BJ (cell line): ENCODE results near the gene PITPNC1. TPM values are rescaled to one million over a fixed set of nuclear protein-coding genes. Genes with fewer than 3 reads are reported as not detected.
"Not testable (repeated sequence)": the region's sequence is repeated elsewhere in the genome, so short reads cannot be mapped to it uniquely, and the experiment has no call there.

Source experiments
- CTCF ChIA-PET: fragments of 350-600 bp; formaldehyde crosslinking; extraction: SDS; loops from one replicate; lab custom pipeline; 2021; ENCODE audit warnings: antibody characterized with exemption, inconsistent platforms; lab: Yijun Ruan, JAX
- POLR2A ChIA-PET: fragments of 300-600 bp; sonication (Branson Sonifier 250); formaldehyde crosslinking; extraction: SDS; loops from one replicate; lab custom pipeline; 2021; ENCODE audit warnings: antibody characterized with exemption; lab: Charles Lee
- DNase-seq: peaks from one replicate; pipeline ENCODE4 v3.0.0-alpha.2; 2011; ENCODE audit warnings: low read depth
- H3K27me3 ChIP-seq: 2 replicates; pipeline ENCODE4 v1.6.0; 2011; ENCODE audit warnings: low read length; ENCODE audit not compliant: control insufficient read depth, insufficient read depth
- H3K36me3 ChIP-seq: 2 replicates; pipeline ENCODE4 v1.5.1; 2011; ENCODE audit warnings: low read length; ENCODE audit not compliant: control insufficient read depth, insufficient read depth
- H3K4me3 ChIP-seq: 2 replicates; pipeline ENCODE4 v1.5.1; 2011; ENCODE audit warnings: low read depth, mild to moderate bottlenecking, control low read depth, low read length
- CTCF ChIP-seq: IDR thresholded peaks from 2 replicates; pipeline ENCODE4 v1.5.1; 2011; ENCODE audit warnings: low read depth, mild to moderate bottlenecking, control low read depth, inconsistent platforms, low read length, moderate library complexity; ENCODE audit not compliant: insufficient read depth
- polyA minus RNA-seq: library from RNA; depleted of rRNA, polyadenylated mRNA; stranded (reverse); fragments of >200 nt; gene quantifications from 2 replicates; pipeline ENCODE4 v1.2.3, GENCODE V29; 2011; rRNA and poly(A)+ RNA removed
- polyA plus RNA-seq: library from polyadenylated mRNA; depleted of rRNA; stranded (reverse); fragments of >200 nt; gene quantifications from 2 replicates; pipeline ENCODE4 v1.2.3, GENCODE V29; 2011; rRNA removed

The PITPNC1 gene
- polyA plus RNA-seq (4.6 and 5.5 TPM in 2 replicates), polyA minus RNA-seq (4.0 and 4.2 TPM in 2 replicates)

GRCh38 chr17:67376737-67377487 is at the start of gene PITPNC1:
Gene PITPNC1, plus strand, starts transcription at chr17:67377281.
- Histone ChIP-seq H3K36me3 (no peaks in the 10 kb centered on the region), H3K27me3 (no peaks in the 10 kb centered on the region), H3K4me3 (peak within 1 kb of the TSS; percentile 88)
- ChIA-PET POLR2A (interaction anchor here (0.6 kb wide), 1 partner anchor 251 kb away, joined by 3 read pairs; no protein-coding TSS in a partner anchor), CTCF (interaction anchor here (0.6 to 3.3 kb wide), 16 partner anchors 10 to 314 kb away, joined by 3 to 58 read pairs (median 13); partner anchors contain the start of gene PSMD12)
- 0 out of 2 replicates have a peak, but pooled peaks have one; percentile 2 for TF ChIP-seq CTCF
- DNase-seq: peak; percentile 46

- CTCF ChIA-PET: no interaction called here
- POLR2A ChIA-PET: no interaction called here
- no peak for TF ChIP-seq CTCF
- no peaks in the 10 kb centered on the region for H3K27me3 ChIP-seq
- no peaks in the 10 kb centered on the region for H3K36me3 ChIP-seq
- DNase-seq: no peak
- no peak overlapping the region for H3K4me3 ChIP-seq
Measured at GRCh38 chr17:67328026-67328425, 49.1 kb upstream of the PITPNC1 start.

DNA sequence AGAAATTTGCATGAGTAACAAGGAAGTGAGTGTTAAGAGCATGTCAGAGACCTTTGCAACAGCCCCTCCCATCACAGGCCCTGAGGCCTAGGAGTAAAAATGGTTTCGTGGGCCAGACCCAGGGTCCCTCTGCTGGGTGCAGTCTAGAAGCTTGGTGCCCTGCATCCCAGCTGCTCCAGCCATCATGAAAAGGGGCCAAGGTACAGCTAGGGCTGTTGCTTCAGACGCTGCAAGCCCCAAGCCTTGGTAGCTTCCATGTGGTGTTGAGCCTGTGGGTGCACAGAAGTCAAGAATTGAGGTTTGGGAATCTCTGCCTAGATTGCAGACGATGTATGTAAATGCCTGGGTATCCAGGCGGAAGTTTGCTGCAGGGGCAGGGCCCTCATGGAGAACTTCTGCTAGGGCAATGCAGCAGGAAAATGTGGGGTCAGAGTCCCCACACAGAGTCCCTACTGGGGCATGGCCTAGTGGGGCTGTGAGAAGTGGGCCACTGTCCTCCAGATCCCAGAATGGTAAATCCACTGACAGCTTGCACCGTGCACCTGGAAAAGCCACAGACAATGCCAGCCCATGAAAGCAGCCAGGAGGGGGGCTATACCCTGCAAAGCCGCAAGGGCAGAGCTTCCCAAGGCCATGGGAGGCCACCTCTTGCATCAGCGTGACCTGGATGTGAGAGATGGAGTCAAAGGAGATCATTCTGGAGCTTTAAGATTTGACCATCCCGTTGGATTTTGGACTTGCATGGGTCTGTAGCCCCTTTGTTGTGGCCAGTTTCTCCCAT is 45.5 kb upstream of the PITPNC1 start:
- H3K27me3 ChIP-seq, DNase-seq, H3K36me3 ChIP-seq, CTCF ChIA-PET, H3K4me3 ChIP-seq, POLR2A ChIA-PET: not testable (repeated sequence)

- POLR2A ChIA-PET, H3K27me3 ChIP-seq, H3K4me3 ChIP-seq, H3K36me3 ChIP-seq, DNase-seq, CTCF ChIA-PET: not testable (repeated sequence)
Measured at GRCh38 chr17:67332162-67332508, 44.9 kb upstream of the PITPNC1 start.

DNA sequence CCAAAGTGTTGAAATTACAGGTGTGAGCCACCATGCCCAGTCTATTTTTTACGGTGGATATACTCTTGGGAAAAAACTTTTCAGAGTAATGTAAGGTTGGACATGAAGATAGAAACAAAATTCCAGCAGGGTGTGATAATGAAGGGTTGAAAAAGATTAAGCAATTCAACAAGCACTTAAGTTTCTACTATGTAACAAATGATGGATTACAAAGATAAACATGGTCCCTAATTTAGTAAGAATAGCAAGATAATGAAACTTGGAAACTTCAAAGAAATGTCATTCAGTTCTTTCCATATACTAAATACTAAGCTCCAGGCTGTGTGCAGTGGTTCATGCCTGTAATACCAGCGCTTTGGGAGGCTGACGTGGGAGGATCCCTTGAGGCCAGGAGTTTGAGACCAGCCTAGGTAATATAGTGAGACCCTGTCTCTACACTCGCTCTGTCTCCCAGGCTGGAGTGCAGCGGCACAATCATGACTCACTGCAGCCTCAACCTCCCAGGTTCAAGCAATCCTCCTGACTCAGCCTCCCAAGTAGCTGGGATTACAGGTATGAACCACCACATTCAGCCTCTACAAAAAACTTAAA is 41.7 kb upstream of the PITPNC1 start:
- Histone ChIP-seq H3K27me3 (no peaks in the 10 kb centered on the region), H3K4me3 (no peak overlapping the region), H3K36me3 (no peaks in the 10 kb centered on the region)
- DNase-seq: no peak
- TF ChIP-seq CTCF: no peak
- CTCF ChIA-PET: interaction anchor here (0.6 kb wide), 1 partner anchor 364 kb away, joined by 3 read pairs; no protein-coding TSS in a partner anchor
- POLR2A ChIA-PET: no interaction called here

- no peaks in the 10 kb centered on the region for H3K36me3 ChIP-seq
- DNase-seq: no peak
- H3K27me3 ChIP-seq: no peaks in the 10 kb centered on the region
- CTCF ChIA-PET: interaction anchor here (0.9 kb wide), 1 partner anchor 27 kb away, joined by 3 read pairs; no protein-coding TSS in a partner anchor
- H3K4me3 ChIP-seq: no peak overlapping the region
- TF ChIP-seq CTCF: no peak
- POLR2A ChIA-PET: no interaction called here
Measured at GRCh38 chr17:67336859-67337258, 40.2 kb upstream of the PITPNC1 start.

GRCh38 chr17:67338353-67338752 is 38.7 kb upstream of the PITPNC1 start:
- CTCF ChIA-PET, POLR2A ChIA-PET, H3K27me3 ChIP-seq, H3K4me3 ChIP-seq, H3K36me3 ChIP-seq, DNase-seq: not testable (repeated sequence)
